MM.1S (cell line): ENCODE results near the gene CD300LB.
"Not testable (repeated sequence)": the region's sequence is repeated elsewhere in the genome, so short reads cannot be mapped to it uniquely, and the experiment has no call there.

Experiments
- CTCF ChIP-seq: fragments of 300-600 bp; sonication (generic); IDR thresholded peaks from 2 replicates; pipeline ENCODE4 v1.5.1; 2016; ENCODE audit warnings: antibody characterized with exemption, low read length, mixed read lengths
- EZH2 ChIP-seq: fragments of 300-600 bp; sonication (generic); optimal IDR thresholded peaks from 2 replicates; pipeline ENCODE3; 2017; ENCODE audit warnings: low read depth, mild to moderate bottlenecking, antibody characterized with exemption, low read length, mixed read lengths
- EZH2phosphoT487 ChIP-seq: fragments of 300-600 bp; sonication (generic); IDR thresholded peaks from 2 replicates; pipeline ENCODE4 v1.6.1; 2018; ENCODE audit warnings: antibody characterized with exemption, low read length

- TF ChIP-seq CTCF, EZH2phosphoT487, EZH2: not testable (repeated sequence)
Measured at GRCh38 chr17:74558402-74558801, 27.1 kb upstream of the CD300LB start.
